ENCODE data around the gene CFAP53. TPM values are rescaled to one million over a fixed set of nuclear protein-coding genes. Genes with fewer than 3 reads are reported as not detected.

The CFAP53 gene
- total and polyA plus RNA-seq, 7 experiments from 2014 or later, result 0.09 to 1.8 (median 0.45) TPM; not detected in 1

- DNase-seq, result no peak
- POLR2A ChIA-PET, result no interaction called here
- H3K36me3 Mint-ChIP-seq, result peaks cover 0 to 5% (median 0%) of the 10 kb centered on the region in 5 donors
- H3K27ac Mint-ChIP-seq, result no peak overlapping the region
- H3K4me1 ChIP-seq (ENCODE audit: control insufficient read depth in 2 of 2, insufficient read depth in 2 of 2, low read length in 2 of 2), result no peaks in the 10 kb centered on the region
- H3K4me3 ChIP-seq (ENCODE audit: low read length), result no peak overlapping the region
- H3K27me3 Mint-ChIP-seq, result peaks cover 66 to 76% (median 67%) of the 10 kb centered on the region in 5 donors
- intact Hi-C loops (cut with micrococcal nuclease), result loop anchor here (5.0 to 10.0 kb wide), 2 partner anchors 156 to 257 kb away; no protein-coding TSS in a partner anchor
- CTCF ChIA-PET, result no interaction called here
- no peak overlapping the region for H3K27ac ChIP-seq (ENCODE audit: low read depth, low read length)
- ATAC-seq, result no peak
- peaks cover 0 to 5% (median 0%) of the 10 kb centered on the region in 3 experiments for H3K9me3 ChIP-seq (ENCODE audit: control insufficient read depth in 2 of 3, low read length in 3 of 3)
- no peaks in the 10 kb centered on the region for H3K36me3 ChIP-seq (ENCODE audit: control insufficient read depth in 2 of 3, insufficient read depth in 3 of 3, low read length in 3 of 3)
- peaks cover 5 to 15% (median 12%) of the 10 kb centered on the region in 7 donors for H3K4me1 Mint-ChIP-seq
- H3K9me3 Mint-ChIP-seq, result peaks cover 0 to 16% (median 6%) of the 10 kb centered on the region in 11 donors
- peaks cover 3 to 5% of the 10 kb centered on the region in 2 donors for H3K27me3 ChIP-seq (ENCODE audit: control insufficient read depth in 2 of 2, insufficient read depth in 2 of 2, low read length in 2 of 2)
- H3K4me3 Mint-ChIP-seq, result no peak overlapping the region
These were observed 64.7 kb downstream of the CFAP53 start for GRCh38 chr18:50201476-50202018.

GRCh38 chr18:50199921-50200320 lies 66.4 kb downstream of the CFAP53 start:
- Histone ChIP-seq H3K9me3 (ENCODE audit: control insufficient read depth in 2 of 3, low read length in 3 of 3) (peaks cover 0 to 5% (median 0%) of the 10 kb centered on the region in 3 experiments), H3K36me3 (ENCODE audit: control insufficient read depth in 2 of 3, insufficient read depth in 3 of 3, low read length in 3 of 3) (no peaks in the 10 kb centered on the region), H3K4me1 (ENCODE audit: control insufficient read depth in 2 of 2, insufficient read depth in 2 of 2, low read length in 2 of 2) (peaks cover 0 to 5% of the 10 kb centered on the region in 2 donors), H3K27me3 (ENCODE audit: control insufficient read depth in 2 of 2, insufficient read depth in 2 of 2, low read length in 2 of 2) (peaks cover 3 to 18% of the 10 kb centered on the region in 2 donors), H3K27ac (ENCODE audit: low read depth, low read length) (no peak overlapping the region), H3K4me3 (ENCODE audit: low read length) (no peak overlapping the region)
- no peak for ATAC-seq
- intact Hi-C loops (cut with micrococcal nuclease), result loop anchor here (5.0 to 10.0 kb wide), 3 partner anchors 157 to 685 kb away; no protein-coding TSS in a partner anchor
- Mint-ChIP-seq H3K4me3 (no peak overlapping the region), H3K27me3 (peaks cover 68 to 73% (median 70%) of the 10 kb centered on the region in 5 donors), H3K9me3 (peaks cover 0 to 16% (median 6%) of the 10 kb centered on the region in 11 donors), H3K36me3 (peaks cover 0 to 8% (median 0%) of the 10 kb centered on the region in 5 donors), H3K4me1 (peaks cover 5 to 24% (median 17%) of the 10 kb centered on the region in 7 donors), H3K27ac (no peak overlapping the region)
- POLR2A ChIA-PET, result no interaction called here
- DNase-seq, result no peak
- CTCF ChIA-PET, result no interaction called here

- CTCF ChIA-PET, result no interaction called here
- DNase-seq, result no peak
- Histone ChIP-seq H3K4me1 (ENCODE audit: control insufficient read depth in 2 of 2, insufficient read depth in 2 of 2, low read length in 2 of 2) (peaks cover 0 to 5% of the 10 kb centered on the region in 2 donors), H3K4me3 (ENCODE audit: low read length) (no peak overlapping the region), H3K27me3 (ENCODE audit: control insufficient read depth in 2 of 2, insufficient read depth in 2 of 2, low read length in 2 of 2) (peaks cover 3 to 18% of the 10 kb centered on the region in 2 donors), H3K36me3 (ENCODE audit: control insufficient read depth in 2 of 3, insufficient read depth in 3 of 3, low read length in 3 of 3) (no peaks in the 10 kb centered on the region), H3K9me3 (ENCODE audit: control insufficient read depth in 2 of 3, low read length in 3 of 3) (peaks cover 0 to 5% (median 0%) of the 10 kb centered on the region in 3 experiments), H3K27ac (ENCODE audit: low read depth, low read length) (no peak overlapping the region)
- no peak overlapping the region for H3K4me3 Mint-ChIP-seq
- H3K27me3 Mint-ChIP-seq, result peaks cover 63 to 68% (median 65%) of the 10 kb centered on the region in 5 donors
- intact Hi-C loops (cut with micrococcal nuclease), result loop anchor here in 1 of 2 donors (10.0 kb wide), 1 partner anchor 685 kb away; no protein-coding TSS in a partner anchor
- H3K9me3 Mint-ChIP-seq, result peaks cover 0 to 16% (median 6%) of the 10 kb centered on the region in 11 donors
- peak overlapping the region in 1 of 9 donors; percentile 10 for H3K27ac Mint-ChIP-seq
- POLR2A ChIA-PET, result no interaction called here
- H3K4me1 Mint-ChIP-seq, result peaks cover 5 to 22% (median 15%) of the 10 kb centered on the region in 7 donors
- H3K36me3 Mint-ChIP-seq, result peaks cover 0 to 8% (median 0%) of the 10 kb centered on the region in 5 donors
- no peak for ATAC-seq
These were observed 66.9 kb downstream of the CFAP53 start for GRCh38 chr18:50199346-50199855.

- Mint-ChIP-seq H3K4me3 (peak overlapping the region in 9 of 10 donors; percentile 5 to 82 (median 38)), H3K36me3 (peaks cover 0 to 8% (median 0%) of the 10 kb centered on the region in 5 donors), H3K27me3 (peaks cover 67 to 79% (median 76%) of the 10 kb centered on the region in 5 donors), H3K4me1 (peaks cover 4 to 20% (median 17%) of the 10 kb centered on the region in 7 donors), H3K9me3 (peaks cover 0 to 12% (median 6%) of the 10 kb centered on the region in 11 donors), H3K27ac (no peak overlapping the region)
- Histone ChIP-seq H3K4me1 (ENCODE audit: control insufficient read depth in 2 of 2, insufficient read depth in 2 of 2, low read length in 2 of 2) (peaks cover 0 to 5% of the 10 kb centered on the region in 2 donors), H3K36me3 (ENCODE audit: control insufficient read depth in 2 of 3, insufficient read depth in 3 of 3, low read length in 3 of 3) (no peaks in the 10 kb centered on the region), H3K27me3 (ENCODE audit: control insufficient read depth in 2 of 2, insufficient read depth in 2 of 2, low read length in 2 of 2) (peaks cover 3 to 18% of the 10 kb centered on the region in 2 donors), H3K27ac (ENCODE audit: low read depth, low read length) (no peak overlapping the region), H3K9me3 (ENCODE audit: control insufficient read depth in 2 of 3, low read length in 3 of 3) (peaks cover 0 to 5% (median 0%) of the 10 kb centered on the region in 3 experiments), H3K4me3 (ENCODE audit: low read length) (no peak overlapping the region)
- intact Hi-C loops (cut with micrococcal nuclease), result loop anchor here in 1 of 2 donors (10.0 kb wide), 1 partner anchor 681 kb away; no protein-coding TSS in a partner anchor
- no peak for ATAC-seq
- no peak for DNase-seq
- ChIA-PET CTCF (no interaction called here), POLR2A (no interaction called here)
These were observed 70.0 kb downstream of the CFAP53 start for GRCh38 chr18:50196261-50196660.

- Mint-ChIP-seq H3K4me1 (peaks cover 4 to 20% (median 17%) of the 10 kb centered on the region in 7 donors), H3K27me3 (peaks cover 67 to 81% (median 76%) of the 10 kb centered on the region in 5 donors), H3K9me3 (peaks cover 0 to 6% (median 2%) of the 10 kb centered on the region in 11 donors), H3K27ac (peak overlapping the region in 1 of 9 donors; percentile 59), H3K36me3 (peaks cover 0 to 8% (median 0%) of the 10 kb centered on the region in 5 donors), H3K4me3 (peak overlapping the region; percentile 39 to 82 (median 66))
- ChIA-PET CTCF (interaction anchor here (0.6 kb wide), 1 partner anchor 851 kb away, joined by 3 read pairs; no protein-coding TSS in a partner anchor), POLR2A (no interaction called here)
- Histone ChIP-seq H3K27me3 (ENCODE audit: control insufficient read depth in 2 of 2, insufficient read depth in 2 of 2, low read length in 2 of 2) (peaks cover 3 to 18% of the 10 kb centered on the region in 2 donors), H3K9me3 (ENCODE audit: control insufficient read depth in 2 of 3, low read length in 3 of 3) (peaks cover 0 to 2% (median 0%) of the 10 kb centered on the region in 3 experiments), H3K27ac (ENCODE audit: low read depth, low read length) (no peak overlapping the region), H3K36me3 (ENCODE audit: control insufficient read depth in 2 of 3, insufficient read depth in 3 of 3, low read length in 3 of 3) (no peaks in the 10 kb centered on the region), H3K4me3 (ENCODE audit: low read length) (no peak overlapping the region), H3K4me1 (ENCODE audit: control insufficient read depth in 2 of 2, insufficient read depth in 2 of 2, low read length in 2 of 2) (peaks cover 0 to 5% of the 10 kb centered on the region in 2 donors)
- ATAC-seq (no peak), DNase-seq (no peak)
- intact Hi-C loops (cut with micrococcal nuclease), result loop anchor here (2.0 to 10.0 kb wide), 3 partner anchors 187 to 685 kb away; no protein-coding TSS in a partner anchor
These were observed 70.6 kb downstream of the CFAP53 start for GRCh38 chr18:50195689-50196088.

- Histone ChIP-seq H3K36me3 (ENCODE audit: control insufficient read depth in 2 of 3, insufficient read depth in 3 of 3, low read length in 3 of 3) (no peaks in the 10 kb centered on the region), H3K4me1 (ENCODE audit: control insufficient read depth in 2 of 2, insufficient read depth in 2 of 2, low read length in 2 of 2) (peaks cover 0 to 5% of the 10 kb centered on the region in 2 donors), H3K4me3 (ENCODE audit: low read length) (peak within 1 kb of the TSS; percentile 13), H3K9me3 (ENCODE audit: control insufficient read depth in 2 of 3, low read length in 3 of 3) (no peaks in the 10 kb centered on the region), H3K27ac (ENCODE audit: low read depth, low read length) (no peak within 1 kb of the TSS), H3K27me3 (ENCODE audit: control insufficient read depth in 2 of 2, insufficient read depth in 2 of 2, low read length in 2 of 2) (peaks cover 0 to 18% of the 10 kb centered on the region in 2 donors)
- Mint-ChIP-seq H3K4me1 (peaks cover 6 to 20% (median 17%) of the 10 kb centered on the region in 7 donors), H3K9me3 (peaks cover 0 to 2% (median 0%) of the 10 kb centered on the region in 11 donors), H3K27ac (peak within 1 kb of the TSS in 1 of 9 donors; percentile 59), H3K36me3 (peaks cover 0 to 8% (median 0%) of the 10 kb centered on the region in 5 donors), H3K27me3 (peaks cover 62 to 79% (median 72%) of the 10 kb centered on the region in 5 donors), H3K4me3 (peak within 1 kb of the TSS; percentile 39 to 82 (median 66))
- intact Hi-C loops (cut with micrococcal nuclease), result loop anchor here (2.0 to 10.0 kb wide), 3 partner anchors 186 to 684 kb away; no protein-coding TSS in a partner anchor
- POLR2A ChIA-PET, result no interaction called here
- CTCF ChIA-PET, result interaction anchor here (0.6 kb wide), 1 partner anchor 850 kb away, joined by 3 read pairs; no protein-coding TSS in a partner anchor
- DNase-seq (peak in 7 of 9 donors; percentile 29 to 70 (median 42)), ATAC-seq (peak; percentile 90)
These were observed 71.4 kb downstream of the CFAP53 start, which contains the start of gene MYO5B for GRCh38 chr18:50194631-50195532. TSS of gene MYO5B (minus strand) at chr18:50195147. CDS start at chr18:50194793, 354 bp downstream.

Data from naive thymus-derived CD4-positive, alpha-beta T cell (primary cell).